Tibial nerve (tissue), 4 donors: Measurements from ENCODE around the gene RGS3.

Experiments used
- CTCF ChIP-seq, 5 experiments: fragments of 200-600 bp in 3 of 5; fragments of 450-650 bp in 2 of 5; sonication (generic) in 3 of 5; IDR thresholded peaks; one replicate each; pipeline ENCODE4 v1.5.1; 2016 to 2019; ENCODE audit warnings: antibody characterized with exemption in 5 of 5, mild to moderate bottlenecking in 3 of 5, moderate library complexity in 2 of 5
- EP300 ChIP-seq, 2 donors: sonication (generic); formaldehyde crosslinking; IDR thresholded peaks; one replicate each; pipeline ENCODE4 v1.6.1; 2017; ENCODE audit warnings: antibody characterized with exemption in 2 of 2, mild to moderate bottlenecking in 1 of 2
- POLR2A ChIP-seq, 2 donors: fragments of 450-650 bp; IDR thresholded peaks; one replicate each; pipeline ENCODE4 v1.6.1; 2017; ENCODE audit warnings: antibody characterized with exemption in 2 of 2, mild to moderate bottlenecking in 2 of 2, moderate library complexity in 2 of 2

- no peak for TF ChIP-seq CTCF (IDR thresholded peaks at IDR 0.05)
- no peak for TF ChIP-seq EP300 (IDR thresholded peaks at IDR 0.05)
- no peak for TF ChIP-seq POLR2A (IDR thresholded peaks at IDR 0.05)
These were observed 131.2 kb downstream of the RGS3 start for GRCh38 chr9:113594484-113595299.
